H9 (cell line): ENCODE measurements around the gene CRIP2. TPM values are rescaled to one million over a fixed set of nuclear protein-coding genes. Genes with fewer than 3 reads are reported as not detected.

Experiments
- DNase-seq: peaks from one replicate; pipeline ENCODE4 v3.0.0-alpha.2; 2017
- H2AFZ ChIP-seq: one replicate; pipeline ENCODE4 v1.6.1; 2013; ENCODE audit warnings: mild to moderate bottlenecking, low read length, control low read depth, moderate library complexity
- H2AK5ac ChIP-seq: 2 replicates; pipeline ENCODE4 v1.6.1; 2013; ENCODE audit warnings: low read length, control low read depth, mixed read lengths; ENCODE audit not compliant: insufficient read length
- H2BK120ac ChIP-seq: one replicate; pipeline ENCODE4 v1.6.1; 2013; ENCODE audit warnings: low read depth, mild to moderate bottlenecking, low read length, control low read depth, inconsistent platforms; ENCODE audit not compliant: poor library complexity, severe bottlenecking
- H2BK12ac ChIP-seq: 2 replicates; pipeline ENCODE4 v1.6.1; 2013; ENCODE audit warnings: low read length, control low read depth, mixed read lengths, low read depth; ENCODE audit not compliant: insufficient read length
- H2BK15ac ChIP-seq: 2 replicates; pipeline ENCODE4 v1.6.1; 2013; ENCODE audit warnings: low read depth, low read length, control low read depth
- H2BK20ac ChIP-seq: one replicate; pipeline ENCODE4 v1.6.1; 2013; ENCODE audit warnings: low read depth, mild to moderate bottlenecking, low read length, control low read depth, inconsistent platforms; ENCODE audit not compliant: poor library complexity, severe bottlenecking
- H2BK5ac ChIP-seq: 2 replicates; pipeline ENCODE4 v1.6.1; 2013; ENCODE audit warnings: low read length, control low read depth, mixed read lengths; ENCODE audit not compliant: insufficient read length
- H3K14ac ChIP-seq: 2 replicates; pipeline ENCODE4 v1.6.1; 2013; ENCODE audit warnings: low read length, control low read depth; ENCODE audit not compliant: insufficient read depth
- H3K18ac ChIP-seq: 2 replicates; pipeline ENCODE4 v1.6.1; 2013; ENCODE audit warnings: low read depth, mild to moderate bottlenecking, mixed read lengths, low read length, control low read depth; ENCODE audit not compliant: insufficient read length
- H3K23ac ChIP-seq: 2 replicates; pipeline ENCODE4 v1.6.1; 2013; ENCODE audit warnings: low read length, control low read depth, mixed read lengths, low read depth; ENCODE audit not compliant: insufficient read length
- H3K23me2 ChIP-seq: 2 replicates; pipeline ENCODE4 v1.6.1; 2013; ENCODE audit warnings: low read depth, mild to moderate bottlenecking, mixed read lengths, low read length, control low read depth; ENCODE audit not compliant: insufficient read length, poor library complexity, severe bottlenecking
- H3K27ac ChIP-seq: 2 replicates; pipeline ENCODE4 v1.5.1; 2013; ENCODE audit warnings: low read length, control low read depth, mixed read lengths, low read depth; ENCODE audit not compliant: insufficient read length
- H3K27me3 ChIP-seq: 2 replicates; pipeline ENCODE4 v1.6.1; 2013; ENCODE audit warnings: low read length, control low read depth, inconsistent platforms; ENCODE audit not compliant: insufficient read depth
- H3K4ac ChIP-seq: 2 replicates; pipeline ENCODE4 v1.6.1; 2013; ENCODE audit warnings: low read depth, mild to moderate bottlenecking, control low read depth, inconsistent platforms, low read length, moderate library complexity
- H3K4me1 ChIP-seq: 2 replicates; pipeline ENCODE4 v1.6.1; 2013; ENCODE audit warnings: low read length, control low read depth, inconsistent platforms; ENCODE audit not compliant: insufficient read depth
- H3K4me2 ChIP-seq: 2 replicates; pipeline ENCODE4 v1.6.1; 2013; ENCODE audit warnings: low read length, control low read depth, mixed read lengths; ENCODE audit not compliant: insufficient read length, insufficient read depth
- H3K56ac ChIP-seq: 2 replicates; pipeline ENCODE4 v1.6.1; 2013; ENCODE audit warnings: low read depth, mild to moderate bottlenecking, mixed read lengths, low read length, control low read depth; ENCODE audit not compliant: insufficient read length
- H3K79me1 ChIP-seq: 2 replicates; pipeline ENCODE4 v1.6.1; 2013; ENCODE audit warnings: low read depth, mild to moderate bottlenecking, moderate library complexity, low read length, control low read depth, inconsistent platforms; ENCODE audit not compliant: insufficient read depth, poor library complexity, severe bottlenecking
- H3K79me2 ChIP-seq: 2 replicates; pipeline ENCODE4 v1.6.1; 2013; ENCODE audit warnings: low read length, control low read depth, inconsistent platforms; ENCODE audit not compliant: insufficient read depth
- H3K9ac ChIP-seq: 2 replicates; pipeline ENCODE4 v1.6.1; 2013; ENCODE audit warnings: low read length, control low read depth, mixed read lengths; ENCODE audit not compliant: insufficient read length; ENCODE audit errors: extremely low read depth
- H3K9me3 ChIP-seq: one replicate; pipeline ENCODE4 v1.6.1; 2013; ENCODE audit warnings: low read depth, low read length, inconsistent platforms; ENCODE audit not compliant: control insufficient read depth
- H3T11ph ChIP-seq: one replicate; pipeline ENCODE4 v1.6.1; 2013; ENCODE audit warnings: mild to moderate bottlenecking, low read length, control low read depth, inconsistent platforms
- H4K20me1 ChIP-seq: one replicate; pipeline ENCODE4 v1.6.1; 2013; ENCODE audit not compliant: control insufficient read depth, insufficient read length, insufficient read depth
- H4K5ac ChIP-seq: 2 replicates; pipeline ENCODE4 v1.6.1; 2013; ENCODE audit warnings: low read depth, mild to moderate bottlenecking, mixed read lengths, low read length, control low read depth; ENCODE audit not compliant: insufficient read length
- H4K8ac ChIP-seq: replicated peaks from 2 replicates; pipeline ENCODE4 v1.6.1; 2013; ENCODE audit warnings: low read length, control low read depth, mixed read lengths, low read depth; ENCODE audit not compliant: insufficient read length
- H4K91ac ChIP-seq: 2 replicates; pipeline ENCODE4 v1.6.1; 2013; ENCODE audit warnings: low read depth, mild to moderate bottlenecking, moderate library complexity, mixed read lengths, low read length, control low read depth; ENCODE audit not compliant: insufficient read length
- H3K27ac Mint-ChIP-seq, 3 experiments: 2 replicates in 2 of 3; 3 replicates in 1 of 3; pipeline ENCODE4 v1.8.0; 2020 to 2021; ENCODE audit warnings: mixed read lengths in 3 of 3, mild to moderate bottlenecking in 1 of 3, moderate library complexity in 1 of 3
- H3K27me3 Mint-ChIP-seq: 2 replicates; pipeline ENCODE4 v1.8.0; 2021; ENCODE audit warnings: low read depth, mild to moderate bottlenecking, moderate library complexity, mixed read lengths
- H3K36me3 Mint-ChIP-seq, 3 experiments: 2 replicates in 2 of 3; 3 replicates in 1 of 3; pipeline ENCODE4 v1.8.0; 2020 to 2021; ENCODE audit warnings: low read depth in 3 of 3, mixed read lengths in 3 of 3; ENCODE audit not compliant: insufficient read depth in 1 of 3
- H3K4me1 Mint-ChIP-seq, 2 experiments: 2 replicates each; pipeline ENCODE4 v1.8.0; 2020; ENCODE audit warnings: mixed read lengths in 2 of 2
- H3K4me3 Mint-ChIP-seq, 2 experiments: 2 replicates in 1 of 2; 3 replicates in 1 of 2; pipeline ENCODE4 v1.8.0; 2020 to 2021; ENCODE audit warnings: mild to moderate bottlenecking in 2 of 2, mixed read lengths in 2 of 2, moderate library complexity in 1 of 2
- H3K9me3 Mint-ChIP-seq, 2 experiments: 2 replicates in 1 of 2; 3 replicates in 1 of 2; pipeline ENCODE4 v1.8.0; 2020; ENCODE audit warnings: mild to moderate bottlenecking in 2 of 2, mixed read lengths in 2 of 2, moderate library complexity in 1 of 2
- CTCF ChIP-seq: fragments of 200-600 bp; sonication (generic); conservative IDR thresholded peaks from 3 replicates; pipeline ENCODE4 v1.8.0; 2021; ENCODE audit warnings: antibody characterized with exemption, mild to moderate bottlenecking
- WGBS: extraction: QIAGEN DNeasy Blood & Tissue Kit; methylation state at CpG from one replicate; pipeline ENCODE4 v1.1.7; 2013; ENCODE audit warnings: missing lambda C conversion rate, low lambda C conversion rate, mixed read lengths; ENCODE audit not compliant: insufficient read length; ENCODE audit errors: extremely low coverage; 5-methylcytosine and 5-hydroxymethylcytosine counted together
- total RNA-seq: library from RNA; stranded (reverse); gene quantifications from 2 replicates; pipeline ENCODE4 v1.2.1, GENCODE V29; 2021

Gene CRIP2
- total RNA-seq, 1 experiment from 2014 or later = 5.7 TPM

GRCh38 chr14:105466531-105467248 lies 7.9 kb upstream of the CRIP2 start:
- peaks cover 10 to 32% (median 28%) of the 10 kb centered on the region in 3 experiments; a peak in 6 of 7 replicates for H3K36me3 Mint-ChIP-seq
- Histone ChIP-seq H3K18ac (no peak overlapping the region), H3K4me1 (no peaks in the 10 kb centered on the region; the same call in 1 of the 2 replicates), H4K5ac (no peak overlapping the region), H4K20me1 (no peaks in the 10 kb centered on the region), H3K79me2 (no peaks in the 10 kb centered on the region), H2BK120ac (no peak overlapping the region), H3K9ac (no peak overlapping the region), H3K56ac (no peak overlapping the region), H3K4ac (no peak overlapping the region), H2BK15ac (no peak overlapping the region), H4K8ac (no peak overlapping the region), H2BK5ac (no peak overlapping the region), H3K27me3 (no peaks in the 10 kb centered on the region), H2BK20ac (no peak overlapping the region), H2AK5ac (no peak overlapping the region), H3K4me2 (no peak overlapping the region), H4K91ac (no peak overlapping the region), H3K14ac (no peak overlapping the region; the same call in 1 of the 2 replicates), H3K27ac (no peak overlapping the region), H2BK12ac (no peak overlapping the region), H3K23me2 (no peaks in the 10 kb centered on the region), H3K23ac (no peak overlapping the region), H3T11ph (no peak overlapping the region), H3K79me1 (no peaks in the 10 kb centered on the region), H3K9me3 (no peaks in the 10 kb centered on the region), H2AFZ (no peak overlapping the region)
- peaks cover 2 to 10% of the 10 kb centered on the region in 2 experiments; a peak in 2 of 4 replicates for H3K4me1 Mint-ChIP-seq
- H3K4me3 Mint-ChIP-seq = no peak overlapping the region
- no peak overlapping the region for H3K27ac Mint-ChIP-seq
- WGBS = no CpG with 5 or more reads among the region's 53 CpGs
- TF ChIP-seq CTCF = no peak
- no peaks in the 10 kb centered on the region for H3K9me3 Mint-ChIP-seq
- H3K27me3 Mint-ChIP-seq = no peaks in the 10 kb centered on the region
- no peak for DNase-seq
